ENCODE results near the gene NOP53. TPM values are rescaled to one million over a fixed set of nuclear protein-coding genes. Genes with fewer than 3 reads are reported as not detected.

Gene NOP53
- total and polyA plus RNA-seq, 4 donors, result 214 to 680 (median 382) TPM

Other genes with a start within 250 kb of the NOP53 start
- 10 to 100 TPM; 63.5 to 79.8 TPM for gene NAPA, start 230.5 kb upstream of the NOP53 start, total RNA-seq
- 10 to 100 TPM; 61.7 to 94.0 TPM for gene NAPA, start 230.5 kb upstream of the NOP53 start, polyA plus RNA-seq
- gene ZNF541, start 172.4 kb upstream of the NOP53 start, total RNA-seq, result under 1 TPM; 0.13 to 0.30 TPM
- gene ZNF541, start 172.4 kb upstream of the NOP53 start, polyA plus RNA-seq, result under 1 TPM in 1 of 2 donors, not detected in 1; 0.38 TPM
- gene BICRA, start 136.4 kb upstream of the NOP53 start, total RNA-seq, result 10 to 100 TPM; 12.3 to 17.9 TPM
- gene BICRA, start 136.4 kb upstream of the NOP53 start, polyA plus RNA-seq, result 10 to 100 TPM in 1 of 2 donors, under 1 TPM in 1; 0.88 to 12.3 TPM
- gene EHD2, start 32.1 kb upstream of the NOP53 start, total RNA-seq, result 100 to 1,000 TPM; 170 to 189 TPM
- 100 to 1,000 TPM in 1 of 2 donors, 10 to 100 TPM in 1; 38.4 to 121 TPM for gene EHD2, start 32.1 kb upstream of the NOP53 start, polyA plus RNA-seq
- gene SELENOW, start 33.2 kb downstream of the NOP53 start, total RNA-seq, result 100 to 1,000 TPM; 319 to 453 TPM
- gene SELENOW, start 33.2 kb downstream of the NOP53 start, polyA plus RNA-seq, result 1,000 to 10,000 TPM; 1,063 to 1,551 TPM
- not detected for gene TPRX1, start 59.0 kb downstream of the NOP53 start, total RNA-seq
- gene TPRX1, start 59.0 kb downstream of the NOP53 start, polyA plus RNA-seq, result not detected
- gene CRX, start 76.4 kb downstream of the NOP53 start, total RNA-seq, result not detected
- under 1 TPM in 1 of 2 donors, not detected in 1; 0.25 TPM for gene CRX, start 76.4 kb downstream of the NOP53 start, polyA plus RNA-seq
- not detected for gene TPRX2, start 113.7 kb downstream of the NOP53 start, total RNA-seq
- gene TPRX2, start 113.7 kb downstream of the NOP53 start, polyA plus RNA-seq, result not detected
- not detected for gene SULT2A1, start 140.8 kb downstream of the NOP53 start, total RNA-seq
- 10 to 100 TPM in 1 of 2 donors, not detected in 1; 23.7 TPM for gene SULT2A1, start 140.8 kb downstream of the NOP53 start, polyA plus RNA-seq
- gene BSPH1, start 246.6 kb downstream of the NOP53 start, total RNA-seq, result not detected
- gene BSPH1, start 246.6 kb downstream of the NOP53 start, polyA plus RNA-seq, result not detected
- gene ELSPBP1, start 249.1 kb downstream of the NOP53 start, total RNA-seq, result not detected
- gene ELSPBP1, start 249.1 kb downstream of the NOP53 start, polyA plus RNA-seq, result under 1 TPM in 1 of 2 donors, not detected in 1; 0.74 TPM

Data from aorta (tissue), 4 donors.